Mucosa of descending colon (tissue), 3 donors: ENCODE results near the gene DEDD. TPM values are rescaled to one million over a fixed set of nuclear protein-coding genes. Genes with fewer than 3 reads are reported as not detected.

Experiments used
- ATAC-seq: fragments of 200-7000 bp; cut with Tn5 transposase; one replicate; pipeline ENCODE4 v1.9.1; 2020; ENCODE audit warnings: mild to moderate bottlenecking, moderate library complexity
- DNase-seq, 3 donors: peaks; one replicate each; pipeline ENCODE4 v3.0.0-alpha.2; 2020
- H3K36me3 ChIP-seq: fragments of 200-600 bp; one replicate; pipeline ENCODE4 v1.8.0; 2021; ENCODE audit warnings: low read depth, mild to moderate bottlenecking
- H3K4me1 ChIP-seq: fragments of 200-600 bp; one replicate; pipeline ENCODE4 v1.8.0; 2021; ENCODE audit warnings: low read depth, mild to moderate bottlenecking
- H3K4me3 ChIP-seq: fragments of 200-600 bp; one replicate; pipeline ENCODE4 v1.8.0; 2021; ENCODE audit warnings: mild to moderate bottlenecking
- H3K9me3 ChIP-seq: fragments of 200-600 bp; one replicate; pipeline ENCODE4 v1.8.0; 2021; ENCODE audit warnings: mild to moderate bottlenecking
- CTCF ChIP-seq: fragments of 200-600 bp; IDR thresholded peaks from one replicate; pipeline ENCODE4 v1.8.0; 2022; ENCODE audit warnings: antibody characterized with exemption, mild to moderate bottlenecking
- intact Hi-C, 2 donors: fragments of 100-400 bp; cut with DNase I in 1 of 2; cut with micrococcal nuclease in 1 of 2; formaldehyde crosslinking; loops; one replicate each; pipeline versions ENCODE4 v1.11.0 to v1.11.1; 2022; cut with DNase I, micrococcal nuclease
- total RNA-seq, 3 donors: library from RNA; stranded (reverse); fragmentation: NEBNext Ultra II Directional in 2 of 3; extraction: Animal tissue kit (Norgen Biotek cat#: 25700) in 2 of 3; gene quantifications; one replicate each; pipeline versions ENCODE4 v1.2.1 to v1.2.4, GENCODE V29; 2021 to 2023
- donor health status: DM: no; HTN: no; CAD: no; lungs with moderate emphysema.
- donor health status: DM: no; HTN: no; CAD: no.
- donor health status: DM: no; HTN: yes; CAD: no.

Gene DEDD
- total RNA-seq, 3 donors from 2014 or later, result 33.3 to 43.0 (median 37.2) TPM

GRCh38 chr1:161115132-161115711 lies 17.2 kb downstream of the DEDD start:
- H3K4me3 ChIP-seq, result no peak overlapping the region
- peaks cover 35% of the 10 kb centered on the region for H3K4me1 ChIP-seq
- H3K36me3 ChIP-seq, result no peaks in the 10 kb centered on the region
- DNase-seq, result no peak
- no peak for ATAC-seq
- TF ChIP-seq CTCF, result no peak
- H3K9me3 ChIP-seq, result no peaks in the 10 kb centered on the region
- intact Hi-C loops, result no loop called here

GRCh38 chr1:161114556-161114955 lies 17.9 kb downstream of the DEDD start:
- no peak for DNase-seq
- ATAC-seq, result no peak
- no peak overlapping the region for H3K4me3 ChIP-seq
- intact Hi-C loops, result no loop called here
- no peaks in the 10 kb centered on the region for H3K9me3 ChIP-seq
- no peaks in the 10 kb centered on the region for H3K36me3 ChIP-seq
- no peak for TF ChIP-seq CTCF
- peaks cover 28% of the 10 kb centered on the region for H3K4me1 ChIP-seq

- no peak for TF ChIP-seq CTCF
- no peak overlapping the region for H3K4me3 ChIP-seq
- no peaks in the 10 kb centered on the region for H3K36me3 ChIP-seq
- intact Hi-C loops, result no loop called here
- peaks cover 22% of the 10 kb centered on the region for H3K4me1 ChIP-seq
- no peaks in the 10 kb centered on the region for H3K9me3 ChIP-seq
- no peak for DNase-seq
- ATAC-seq, result no peak
Measured at GRCh38 chr1:161113915-161114314, 18.6 kb downstream of the DEDD start.

- intact Hi-C loops, result no loop called here
Measured at GRCh38 chr1:161111527-161111926, 20.9 kb downstream of the DEDD start.

GRCh38 chr1:161111117-161111516 lies 21.4 kb downstream of the DEDD start:
- no peak for ATAC-seq
- peaks cover 5% of the 10 kb centered on the region for H3K4me1 ChIP-seq
- DNase-seq, result no peak
- no peak overlapping the region for H3K4me3 ChIP-seq
- intact Hi-C loops, result no loop called here
- no peaks in the 10 kb centered on the region for H3K36me3 ChIP-seq
- no peaks in the 10 kb centered on the region for H3K9me3 ChIP-seq
- TF ChIP-seq CTCF, result no peak

More at GRCh38 chr1:161111527-161111926, 20.9 kb downstream of the DEDD start:
- H3K36me3 ChIP-seq, result no peaks in the 10 kb centered on the region
- no peak for TF ChIP-seq CTCF
- ATAC-seq (no peak), DNase-seq (no peak)
- peaks cover 9% of the 10 kb centered on the region for H3K4me1 ChIP-seq
- no peak overlapping the region for H3K4me3 ChIP-seq
- no peaks in the 10 kb centered on the region for H3K9me3 ChIP-seq

DNA sequence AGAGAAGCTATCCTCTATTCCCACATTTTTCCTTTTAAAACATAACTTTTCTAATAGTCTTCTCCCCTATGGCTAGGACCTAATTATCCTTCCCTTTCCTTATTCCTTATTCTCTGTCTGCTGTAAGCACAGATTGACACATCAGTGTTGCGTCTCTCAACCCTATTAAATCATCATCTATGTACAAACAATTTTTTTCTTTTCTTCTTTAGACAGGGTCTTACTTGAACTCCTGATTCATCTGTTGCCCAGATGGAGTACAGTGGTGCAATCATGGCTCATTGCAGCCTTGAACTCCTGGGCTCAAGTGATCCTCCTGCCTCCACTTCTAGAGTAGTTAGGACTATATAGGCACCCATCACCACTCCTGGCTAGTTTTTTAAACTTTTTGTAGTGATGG lies 26.0 kb downstream of the DEDD start:
- Histone ChIP-seq H3K36me3 (no peaks in the 10 kb centered on the region), H3K4me1 (no peaks in the 10 kb centered on the region), H3K9me3 (no peaks in the 10 kb centered on the region), H3K4me3 (no peak overlapping the region)
- intact Hi-C loops, result no loop called here
- TF ChIP-seq CTCF, result no peak
- DNase-seq (no peak), ATAC-seq (no peak)
